B cell (primary cell): ENCODE results near the gene KCNH3. TPM values are rescaled to one million over a fixed set of nuclear protein-coding genes. Genes with fewer than 3 reads are reported as not detected.

Experiments
- ATAC-seq: fragments of 200-7000 bp; cut with Tn5 transposase; one replicate; pipeline ENCODE4 v1.10.0; 2021; ENCODE audit warnings: low read depth, mild to moderate bottlenecking, moderate number of reproducible peaks, moderate library complexity
- CTCF ChIA-PET: fragments of 350-600 bp; sonication (Branson Sonifier 250); formaldehyde crosslinking; loops from one replicate; lab custom pipeline; 2021; ENCODE audit warnings: antibody characterized with exemption, inconsistent platforms; lab: Charles Lee
- POLR2A ChIA-PET: fragments of 350-600 bp; sonication (Branson Sonifier 250); formaldehyde crosslinking; loops from one replicate; lab custom pipeline; 2021; ENCODE audit warnings: antibody characterized with exemption; lab: Charles Lee
- DNase-seq: peaks from one replicate; pipeline ENCODE4 v3.0.0; 2013
- H2AFZ ChIP-seq: 2 replicates; pipeline ENCODE4 v1.6.1; 2012; ENCODE audit warnings: mild to moderate bottlenecking, low read depth, low read length; ENCODE audit not compliant: insufficient read depth, poor library complexity, severe bottlenecking
- H3K27ac ChIP-seq, 2 donors: 1 replicate in 1 of 2; 2 replicates in 1 of 2; pipeline ENCODE4 v1.5.1; 2012 to 2013; ENCODE audit warnings: low read length in 2 of 2, mild to moderate bottlenecking in 2 of 2, moderate library complexity in 1 of 2
- H3K27me3 ChIP-seq, 4 experiments: fragments of 200-600 bp in 1 of 4; sonication (generic) in 1 of 4; replicated peaks in 1 of 4; 1 replicate in 2 of 4; 2 replicates in 2 of 4; pipeline versions ENCODE4 v1.6.1 to v1.7.0; 2013 to 2016; ENCODE audit warnings: low read length in 3 of 4, mild to moderate bottlenecking in 2 of 4, mixed read lengths in 1 of 4, moderate library complexity in 1 of 4; ENCODE audit not compliant: insufficient read depth in 4 of 4, control insufficient read depth in 3 of 4; ENCODE audit errors: control extremely low read depth in 1 of 4
- H3K36me3 ChIP-seq, 2 experiments: replicated peaks in 1 of 2; 1 replicate in 1 of 2; 2 replicates in 1 of 2; pipeline versions ENCODE4 v1.6.1 to v1.7.1; 2013; ENCODE audit warnings: low read length in 1 of 2; ENCODE audit not compliant: insufficient read depth in 2 of 2, control insufficient read depth in 1 of 2; ENCODE audit errors: control extremely low read depth in 1 of 2, extremely low read depth in 1 of 2
- H3K4me1 ChIP-seq, 2 donors: fragments of 200-600 bp in 1 of 2; sonication (generic) in 1 of 2; 1 replicate in 1 of 2; 2 replicates in 1 of 2; pipeline versions ENCODE4 v1.5.1 to v1.6.1; 2013 to 2017; ENCODE audit warnings: low read length in 2 of 2; ENCODE audit not compliant: control insufficient read depth in 2 of 2, insufficient read depth in 2 of 2
- H3K4me2 ChIP-seq: replicated peaks from 2 replicates; pipeline ENCODE3; 2012; ENCODE audit warnings: mild to moderate bottlenecking, low read depth, low read length; ENCODE audit not compliant: poor library complexity, severe bottlenecking
- H3K4me3 ChIP-seq, 5 experiments: fragments of 200-600 bp in 1 of 5; sonication (generic) in 1 of 5; 1 replicate in 3 of 5; 2 replicates in 2 of 5; pipeline versions ENCODE4 v1.5.1 to v1.7.0; 2011 to 2016; ENCODE audit warnings: low read length in 4 of 5, mild to moderate bottlenecking in 4 of 5, low read depth in 2 of 5, control low read depth in 1 of 5, moderate library complexity in 1 of 5; ENCODE audit not compliant: insufficient read depth in 1 of 5; ENCODE audit errors: control extremely low read depth in 1 of 5, extremely low read depth in 1 of 5
- H3K79me2 ChIP-seq: fragments of 200-600 bp; sonication (generic); one replicate; pipeline ENCODE4 v1.6.0; 2016; ENCODE audit warnings: low read length; ENCODE audit not compliant: control insufficient read depth, insufficient read depth
- H3K9ac ChIP-seq: fragments of 200-600 bp; sonication (generic); 2 replicates; pipeline ENCODE4 v1.6.1; 2017; ENCODE audit warnings: mild to moderate bottlenecking, low read length, moderate library complexity
- H3K9me3 ChIP-seq, 3 donors: one replicate each; pipeline versions ENCODE4 v1.6.1 to v1.7.1; 2013; ENCODE audit warnings: low read length in 2 of 3; ENCODE audit not compliant: control insufficient read depth in 2 of 3, insufficient read depth in 1 of 3; ENCODE audit errors: control extremely low read depth in 1 of 3
- H4K20me1 ChIP-seq: 2 replicates; pipeline ENCODE4 v1.6.0; 2012; ENCODE audit warnings: mild to moderate bottlenecking, low read length; ENCODE audit not compliant: insufficient read depth, control insufficient read depth, poor library complexity, severe bottlenecking
- H3K27ac Mint-ChIP-seq: one replicate; pipeline ENCODE4 v1.8.0; 2021; ENCODE audit warnings: mixed read lengths
- H3K27me3 Mint-ChIP-seq: one replicate; pipeline ENCODE4 v1.8.0; 2021; ENCODE audit warnings: mixed read lengths
- H3K4me1 Mint-ChIP-seq: one replicate; pipeline ENCODE4 v1.8.0; 2021; ENCODE audit warnings: mixed read lengths
- H3K4me3 Mint-ChIP-seq: one replicate; pipeline ENCODE4 v1.8.0; 2021; ENCODE audit warnings: mixed read lengths
- H3K9me3 Mint-ChIP-seq: one replicate; pipeline ENCODE4 v1.8.0; 2022; ENCODE audit warnings: mixed read lengths; ENCODE audit not compliant: insufficient read depth
- CTCF ChIP-seq: fragments of 200-600 bp; IDR thresholded peaks from one replicate; pipeline ENCODE4 v1.8.0; 2022; ENCODE audit warnings: antibody characterized with exemption, mild to moderate bottlenecking
- EZH2 ChIP-seq: IDR thresholded peaks from 2 replicates; pipeline ENCODE4 v1.6.1; 2012; ENCODE audit warnings: borderline replicate concordance, low read depth, mild to moderate bottlenecking, moderate library complexity, low read length; ENCODE audit not compliant: insufficient read depth, poor library complexity, severe bottlenecking
- WGBS: methylation state at CpG from one replicate; pipeline ENCODE4 v1.1.5; 2013; ENCODE audit warnings: missing lambda C conversion rate; ENCODE audit not compliant: insufficient coverage; 5-methylcytosine and 5-hydroxymethylcytosine counted together
- intact Hi-C: fragments of 100-400 bp; cut with micrococcal nuclease; formaldehyde crosslinking; loops from one replicate; pipeline ENCODE4 v1.10.0; 2022
- polyA plus RNA-seq: library from polyadenylated mRNA; depleted of rRNA; stranded (reverse); fragments of >200 nt; gene quantifications from 2 replicates; pipeline ENCODE4 v1.2.3, GENCODE V29; 2012
- total RNA-seq, 2 donors: library from RNA; stranded (reverse); fragments of 120-200 nt in 1 of 2; gene quantifications; 1 replicate in 1 of 2; 2 replicates in 1 of 2; pipeline versions ENCODE4 v1.2.3 to v1.2.4, GENCODE V29; 2013 to 2022

KCNH3 gene
- total and polyA plus RNA-seq, 2 donors (not counting 1 experiment from before 2014, with no cell fraction given) = 0.49 to 0.54 TPM

GRCh38 chr12:49588721-49589516 is 50.1 kb downstream of the KCNH3 start:
- TF ChIP-seq CTCF (no peak), EZH2 (no peak)
- peaks cover 5% of the 10 kb centered on the region for H3K9me3 Mint-ChIP-seq
- DNase-seq (no peak), ATAC-seq (no peak)
- peaks cover 0 to 19% of the 10 kb centered on the region in 2 experiments for H3K36me3 ChIP-seq
- no peak overlapping the region for H3K4me3 Mint-ChIP-seq
- no peak overlapping the region for H3K9ac ChIP-seq
- no peak overlapping the region for H3K27ac ChIP-seq
- no peaks in the 10 kb centered on the region for H4K20me1 ChIP-seq
- H3K4me1 Mint-ChIP-seq = no peaks in the 10 kb centered on the region
- POLR2A ChIA-PET = no interaction called here
- no peaks in the 10 kb centered on the region for H3K27me3 Mint-ChIP-seq
- no peak overlapping the region for H3K4me2 ChIP-seq
- no peak overlapping the region for H3K27ac Mint-ChIP-seq
- H3K9me3 ChIP-seq = peaks cover 1 to 10% (median 8%) of the 10 kb centered on the region in 3 donors
- CTCF ChIA-PET = interaction anchor here (0.6 to 1.3 kb wide), 2 partner anchors 10 to 45 kb away, joined by 3 read pairs; no protein-coding TSS in a partner anchor
- intact Hi-C loops = no loop called here
- no peaks in the 10 kb centered on the region for H3K4me1 ChIP-seq
- H3K4me3 ChIP-seq = no peak overlapping the region
- no peaks in the 10 kb centered on the region for H3K27me3 ChIP-seq
- 100% methylated on average over 3 of the region's 4 CpGs for WGBS
- H3K79me2 ChIP-seq = no peaks in the 10 kb centered on the region
- H2AFZ ChIP-seq = no peak overlapping the region

- H4K20me1 ChIP-seq = no peaks in the 10 kb centered on the region
- no peak overlapping the region for H3K27ac Mint-ChIP-seq
- H3K27ac ChIP-seq = no peak overlapping the region
- DNase-seq (no peak), ATAC-seq (no peak)
- peaks cover 3% of the 10 kb centered on the region for H3K4me1 Mint-ChIP-seq
- H3K9me3 Mint-ChIP-seq = no peaks in the 10 kb centered on the region
- no peaks in the 10 kb centered on the region for H3K27me3 ChIP-seq
- H3K4me3 ChIP-seq = no peak overlapping the region
- H3K4me2 ChIP-seq = no peak overlapping the region
- no peaks in the 10 kb centered on the region for H3K9me3 ChIP-seq
- WGBS = 94% methylated on average over 10 of the region's 10 CpGs
- H3K27me3 Mint-ChIP-seq = no peaks in the 10 kb centered on the region
- H3K9ac ChIP-seq = no peak overlapping the region
- TF ChIP-seq CTCF (no peak), EZH2 (no peak)
- H3K4me1 ChIP-seq = no peaks in the 10 kb centered on the region
- intact Hi-C loops = no loop called here
- no peaks in the 10 kb centered on the region for H3K36me3 ChIP-seq
- H3K4me3 Mint-ChIP-seq = no peak overlapping the region
- CTCF ChIA-PET = no interaction called here
- H3K79me2 ChIP-seq = no peaks in the 10 kb centered on the region
- no peak overlapping the region for H2AFZ ChIP-seq
- POLR2A ChIA-PET = no interaction called here
These were observed 59.7 kb downstream of the KCNH3 start for GRCh38 chr12:49598527-49598926.
